Ovary (tissue), 3 donors: Measurements from ENCODE around the gene COL9A3.

Experiments
- CTCF ChIP-seq, 3 donors: fragments of 450-650 bp in 2 of 3; fragments of 200-600 bp in 1 of 3; IDR thresholded peaks; one replicate each; pipeline versions ENCODE4 v1.5.1 to v1.8.0; 2016 to 2022; ENCODE audit warnings: antibody characterized with exemption in 3 of 3, mild to moderate bottlenecking in 1 of 3
- POLR2A ChIP-seq: fragments of 450-650 bp; IDR thresholded peaks from one replicate; pipeline ENCODE4 v1.6.1; 2017; ENCODE audit warnings: antibody characterized with exemption, mild to moderate bottlenecking, moderate library complexity
- donor health status: DM: no; HTN: no; CAD: no.

- TF ChIP-seq POLR2A, result no peak
- no peak for TF ChIP-seq CTCF (IDR thresholded peaks at IDR 0.05)
Observed at GRCh38 chr20:62882426-62882825, 65.6 kb downstream of the COL9A3 start.
